RPMI8226 (cell line): Measurements from ENCODE around the gene HRH3.

Source experiments
- DNase-seq: peaks from one replicate; pipeline ENCODE4 v3.0.0-alpha.2; 2015

HRH3 gene

DNA sequence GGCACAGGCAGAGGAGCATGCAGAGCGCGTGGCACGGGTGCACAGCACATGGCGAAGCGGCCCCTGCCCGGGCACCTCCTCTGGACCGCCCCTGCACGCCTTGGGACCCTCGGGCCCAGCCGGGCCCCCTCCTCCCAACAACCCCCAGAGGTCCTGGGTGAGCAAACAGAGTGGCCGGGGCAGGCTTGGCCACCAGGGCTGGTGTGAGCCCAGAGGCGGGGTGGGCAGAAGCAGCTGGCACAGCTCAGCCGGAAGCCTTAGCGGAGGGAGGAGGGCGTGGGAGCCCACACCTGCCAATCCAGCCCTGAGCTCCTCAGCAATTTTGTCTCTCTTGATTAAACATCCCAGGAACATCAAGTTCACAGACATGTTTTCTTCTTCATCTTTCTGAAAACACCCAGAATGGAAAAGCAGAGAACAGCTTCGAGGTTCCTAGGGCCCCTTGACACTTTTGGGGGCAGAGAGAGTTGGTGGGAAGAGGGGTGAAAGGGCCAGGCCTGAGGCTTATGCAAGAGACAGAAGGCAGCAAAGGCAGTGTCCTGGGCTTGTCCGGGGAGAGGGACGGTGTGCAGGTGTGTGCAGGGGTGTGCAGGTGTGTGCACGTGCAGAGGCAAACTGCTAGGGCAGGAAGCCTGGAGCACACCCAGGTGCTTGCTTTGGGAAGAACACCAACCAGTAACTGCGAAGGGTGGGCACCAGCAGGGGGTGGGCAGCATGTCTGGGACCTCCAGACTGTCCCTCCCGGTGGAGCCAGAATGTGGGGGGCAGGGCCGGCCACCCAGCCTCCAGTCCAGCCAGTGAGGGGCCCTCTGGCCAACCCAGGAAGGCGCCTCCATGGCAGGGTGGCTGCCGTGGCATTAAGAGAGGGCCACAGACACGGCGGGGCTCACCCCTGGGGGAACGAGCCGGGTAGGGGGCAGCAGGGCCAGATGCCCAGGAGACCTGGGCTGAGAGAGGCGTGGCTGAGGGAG lies 4.8 kb downstream of the HRH3 start:
- peak; percentile 70 for DNase-seq

DNA sequence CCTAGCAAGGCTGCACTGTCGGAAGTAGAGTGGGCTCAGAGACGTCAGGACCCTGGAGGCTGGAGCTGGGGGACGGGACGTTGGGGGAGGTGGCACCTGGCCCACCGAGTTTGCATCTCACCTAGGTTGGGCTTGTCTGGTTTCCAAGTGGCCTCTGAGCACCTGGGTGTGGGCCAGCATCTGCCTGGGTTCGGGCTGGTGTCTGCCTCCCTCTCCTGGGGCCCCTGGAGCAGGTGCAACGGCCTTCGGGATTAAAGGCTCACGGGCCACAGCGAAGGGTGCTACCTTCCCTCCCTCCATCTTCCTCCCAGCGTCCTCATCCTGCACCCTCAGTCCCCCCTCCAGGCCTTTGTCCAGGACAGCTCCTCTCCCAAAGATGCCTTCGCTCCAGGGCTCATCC lies 6.0 kb downstream of the HRH3 start:
- peak; percentile 56 for DNase-seq

DNA sequence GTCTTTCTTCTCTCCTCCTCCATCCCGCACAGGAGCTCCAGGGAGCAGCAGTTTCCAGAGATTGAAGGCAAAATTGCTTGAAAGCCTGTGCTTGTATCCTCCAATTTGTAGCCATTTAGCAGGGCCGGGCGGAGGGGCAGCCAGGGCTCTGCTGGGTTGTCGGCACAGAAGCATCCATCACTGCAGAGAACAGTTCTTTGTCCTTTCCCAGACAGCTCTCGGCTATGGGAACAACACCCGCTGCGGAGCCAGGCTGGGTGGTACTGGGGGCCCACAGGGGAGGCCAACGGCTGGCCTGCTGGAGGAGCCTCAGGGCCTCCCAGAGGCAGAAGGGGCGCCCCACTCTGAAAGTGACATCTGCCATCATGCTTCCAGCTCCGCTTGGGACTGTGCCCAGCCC lies 7.8 kb downstream of the HRH3 start:
- DNase-seq, result peak; percentile 64

DNA sequence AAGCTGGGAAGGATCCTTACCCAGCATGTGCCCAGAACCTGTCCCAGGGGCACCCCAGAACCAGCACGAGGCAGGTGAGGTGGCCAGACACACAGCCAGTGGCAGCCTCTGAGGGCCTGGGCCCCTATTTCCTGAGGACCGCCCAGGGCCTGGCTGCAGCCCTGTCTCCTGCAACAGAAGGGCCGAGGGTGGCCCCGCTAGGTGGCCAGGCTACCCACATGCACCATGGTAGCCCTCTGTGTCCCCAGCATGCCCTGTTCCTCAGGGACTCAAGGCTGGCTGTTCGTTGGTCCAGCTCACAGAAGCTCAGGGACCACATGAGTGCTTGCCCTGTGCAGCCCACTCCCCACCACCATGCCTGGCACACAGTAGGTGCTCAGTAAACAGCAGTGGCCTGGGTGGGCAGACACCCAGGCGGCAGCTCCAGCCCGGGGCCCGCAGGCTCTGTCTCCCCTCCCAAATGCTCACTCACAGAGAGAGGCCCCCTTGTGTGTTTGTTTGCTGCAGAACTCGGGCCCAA lies 8.2 kb downstream of the HRH3 start:
- no peak for DNase-seq

DNA sequence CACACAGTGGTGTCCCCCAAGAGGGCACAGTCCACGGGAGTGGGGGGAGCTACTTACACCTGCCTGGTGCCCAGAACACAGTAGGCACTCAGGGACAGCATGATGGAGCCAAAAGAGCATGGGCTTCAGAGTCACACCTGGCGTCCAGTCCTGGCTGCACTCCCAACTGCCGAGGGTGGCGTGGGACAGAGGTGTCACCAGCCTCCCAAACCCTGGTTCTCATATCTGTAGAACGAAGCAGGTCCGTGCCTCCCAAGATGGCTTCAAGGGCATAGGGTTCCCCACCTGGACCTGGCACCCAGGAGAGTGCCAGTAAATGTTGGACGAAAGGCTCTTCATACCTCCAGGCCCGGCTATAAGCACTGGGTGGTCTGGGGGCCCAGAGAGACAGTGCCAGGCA lies 8.9 kb downstream of the HRH3 start:
- DNase-seq, result no peak

DNA sequence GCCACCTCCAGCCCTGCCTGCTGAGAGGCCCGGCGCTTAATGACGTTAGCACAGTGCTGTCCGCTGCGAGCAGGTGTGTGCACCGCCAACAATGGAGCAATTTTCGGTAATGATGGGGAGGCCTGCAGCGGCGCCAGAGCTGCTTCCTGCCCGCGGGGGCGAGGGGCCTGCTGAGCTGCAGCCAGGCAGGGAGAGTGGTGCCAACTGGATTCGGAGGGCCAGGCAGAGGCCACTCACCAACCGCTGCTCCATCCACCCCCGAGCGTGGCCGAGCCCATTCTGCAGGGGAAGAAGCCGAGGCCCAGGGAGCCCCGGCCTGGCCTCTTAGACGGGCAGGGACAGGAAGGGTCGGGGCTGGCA lies 9.6 kb downstream of the HRH3 start:
- DNase-seq, result no peak

DNA sequence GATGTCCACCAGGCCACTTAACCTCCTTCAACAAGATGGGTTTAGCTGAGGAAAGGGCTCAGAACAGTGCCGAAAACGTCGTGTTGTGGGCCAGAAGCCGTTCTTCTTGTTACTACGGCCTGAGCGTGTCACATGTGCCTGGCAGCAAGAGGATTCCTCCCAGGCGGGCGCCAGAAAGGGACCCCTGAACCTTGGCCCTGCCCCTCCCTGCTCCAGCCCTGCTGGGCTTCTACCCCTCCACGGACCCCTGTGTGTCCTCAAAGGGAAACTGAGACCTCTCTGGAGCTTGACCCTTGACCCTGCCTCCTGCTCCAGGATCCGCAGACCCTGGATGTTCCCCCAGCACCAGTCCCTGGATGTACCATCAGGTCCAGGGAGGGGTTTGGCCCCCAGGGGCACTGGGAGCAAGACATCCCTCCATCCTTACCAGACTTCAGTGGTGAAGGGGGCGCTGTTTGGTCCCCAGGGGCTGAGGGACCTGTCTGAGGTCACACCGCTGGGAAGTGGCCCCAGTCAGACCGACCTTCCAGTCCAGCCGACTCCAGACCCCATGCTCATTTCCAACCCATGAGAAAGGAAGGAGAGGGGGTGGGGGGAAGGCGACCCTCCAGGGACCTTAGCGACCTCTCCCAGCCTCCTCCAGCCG lies 10.1 kb downstream of the HRH3 start:
- DNase-seq, result no peak

DNA sequence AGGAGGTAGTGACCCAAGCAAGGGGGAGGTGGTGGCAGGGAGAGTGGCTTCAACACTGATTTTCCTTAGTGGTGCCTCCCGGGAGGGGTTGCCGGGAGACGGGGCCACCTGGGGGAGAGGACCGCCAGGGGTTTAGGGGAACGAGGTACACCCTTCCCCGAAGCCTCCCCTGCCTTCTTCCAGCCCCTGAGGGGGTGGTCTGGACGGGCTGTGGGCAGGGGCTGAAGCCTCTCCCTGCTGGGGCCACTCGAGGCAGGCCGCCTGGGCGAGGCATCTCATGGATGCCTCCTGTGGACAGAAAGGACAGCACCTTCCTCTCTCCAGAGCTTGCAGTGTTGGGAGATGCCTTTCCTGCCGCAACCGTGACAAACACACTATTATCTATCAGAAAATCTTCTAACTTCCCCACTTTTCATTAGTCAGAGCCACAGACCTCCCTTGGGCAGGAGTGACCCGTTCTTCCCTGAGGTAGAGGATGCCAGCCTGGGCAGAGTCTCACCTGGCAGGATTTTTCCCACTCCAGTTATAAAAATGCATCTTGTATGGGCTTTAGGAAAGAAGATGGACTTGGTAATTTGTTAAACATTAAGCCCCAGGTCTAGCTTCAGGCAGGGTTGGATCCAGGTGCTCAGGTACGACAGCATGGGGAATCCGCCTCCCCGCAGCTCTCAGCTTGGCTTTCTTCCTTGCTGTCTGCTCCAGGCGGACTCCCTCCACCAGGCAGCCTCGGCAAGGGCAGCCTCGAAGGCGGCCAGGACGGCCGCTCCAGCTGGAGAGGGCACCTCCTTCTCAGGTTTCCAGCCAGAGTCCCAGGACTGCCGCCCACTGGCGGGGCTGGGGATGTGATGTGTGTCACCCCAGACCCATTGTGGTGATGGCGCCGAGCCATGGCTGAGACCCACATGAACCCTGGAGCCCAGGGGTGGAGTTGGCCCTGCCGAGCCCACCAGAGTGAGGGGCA lies 11.0 kb downstream of the HRH3 start:
- DNase-seq, result peak; percentile 41

DNA sequence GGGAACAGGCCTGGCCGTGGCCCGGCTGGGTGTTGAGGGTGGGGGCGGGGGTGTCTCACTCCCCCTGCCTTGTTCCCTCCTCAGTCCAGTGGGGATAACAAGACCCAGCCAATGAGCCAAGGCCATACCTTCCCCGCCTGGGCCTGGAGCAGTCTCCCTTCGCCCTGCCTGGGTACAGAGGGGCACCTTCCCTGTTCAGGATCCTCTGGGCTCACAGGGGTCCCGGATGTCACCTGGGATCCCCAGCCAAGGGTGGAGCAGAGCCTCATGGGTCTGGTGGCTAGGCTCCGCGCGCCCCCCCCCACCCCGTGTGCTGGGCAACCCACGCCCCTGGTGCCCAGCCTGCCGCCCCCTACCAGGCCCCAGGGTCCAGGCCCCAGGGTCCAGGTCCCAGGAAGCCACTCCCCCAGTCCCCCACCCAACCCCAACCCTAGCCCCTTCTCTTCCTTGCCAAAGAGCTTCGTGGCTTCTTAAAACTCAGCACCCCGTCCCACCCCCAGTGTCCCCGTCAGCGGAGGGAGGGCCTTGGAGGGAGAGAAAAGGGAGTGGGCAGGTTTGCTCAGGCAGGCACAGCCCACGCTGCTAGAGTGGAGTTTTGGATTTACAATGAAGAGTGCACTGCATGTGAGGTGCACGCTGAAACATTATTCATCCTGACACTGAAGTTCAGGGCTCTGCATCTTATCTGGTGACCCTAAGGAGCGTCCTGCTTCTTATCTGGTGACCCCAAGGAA lies 11.8 kb downstream of the HRH3 start:
- DNase-seq, result no peak

DNA sequence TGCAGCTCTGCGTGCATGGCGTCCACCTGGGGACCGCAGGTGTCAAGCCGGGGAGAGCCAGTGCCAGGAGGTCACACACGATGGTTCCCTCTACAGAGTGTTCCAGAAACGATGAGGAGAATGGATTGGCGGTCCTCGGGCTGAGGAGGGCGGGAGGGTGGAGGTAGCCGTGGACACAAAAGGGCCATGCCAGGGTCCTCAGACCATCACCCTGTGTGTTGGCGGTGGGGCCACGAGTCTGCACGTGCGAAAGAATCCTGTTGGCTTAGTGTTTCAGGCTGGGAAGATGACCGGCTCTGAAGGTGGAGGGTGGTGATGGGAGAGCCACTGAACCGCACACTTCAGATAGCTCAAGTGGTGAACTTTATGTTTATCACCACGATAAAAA lies 13.7 kb downstream of the HRH3 start:
- no peak for DNase-seq

DNA sequence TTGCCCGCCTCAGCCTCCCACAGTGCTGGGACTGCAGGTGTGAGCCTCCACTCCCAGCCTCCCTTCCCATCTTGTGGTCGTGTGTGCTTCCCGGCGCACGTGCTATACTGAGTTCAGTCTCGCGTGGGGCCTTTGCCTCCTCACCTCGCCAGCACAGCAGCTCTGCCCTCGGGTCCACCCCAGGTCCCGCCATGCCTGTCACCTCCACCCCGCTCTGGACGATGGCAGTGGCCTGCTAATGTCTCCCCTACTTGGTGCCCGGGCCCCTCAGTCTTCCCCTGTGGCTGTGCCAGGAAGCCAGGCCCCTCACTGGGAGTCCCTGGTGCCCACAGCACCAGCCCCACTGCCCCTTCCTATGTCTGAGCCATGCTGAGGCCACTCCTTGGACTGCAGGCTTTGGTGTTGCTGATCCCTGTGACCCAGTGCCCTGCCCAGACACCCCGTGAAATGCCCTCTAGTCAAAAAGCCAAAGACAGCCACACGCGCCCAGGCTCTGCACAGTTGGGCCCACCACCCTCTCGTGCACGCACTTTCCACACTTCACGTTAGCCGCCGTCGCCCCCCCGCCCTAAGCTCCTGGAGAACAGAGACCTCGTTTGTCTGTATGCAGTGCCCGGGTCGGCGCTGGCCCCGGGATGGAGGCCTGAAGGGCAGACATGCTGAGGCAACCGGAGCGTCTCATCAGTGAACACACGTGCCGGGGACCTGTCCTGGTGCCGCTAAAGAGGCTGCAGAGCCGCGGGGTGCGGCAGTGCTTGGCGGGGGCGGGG lies 14.3 kb downstream of the HRH3 start:
- no peak for DNase-seq

DNA sequence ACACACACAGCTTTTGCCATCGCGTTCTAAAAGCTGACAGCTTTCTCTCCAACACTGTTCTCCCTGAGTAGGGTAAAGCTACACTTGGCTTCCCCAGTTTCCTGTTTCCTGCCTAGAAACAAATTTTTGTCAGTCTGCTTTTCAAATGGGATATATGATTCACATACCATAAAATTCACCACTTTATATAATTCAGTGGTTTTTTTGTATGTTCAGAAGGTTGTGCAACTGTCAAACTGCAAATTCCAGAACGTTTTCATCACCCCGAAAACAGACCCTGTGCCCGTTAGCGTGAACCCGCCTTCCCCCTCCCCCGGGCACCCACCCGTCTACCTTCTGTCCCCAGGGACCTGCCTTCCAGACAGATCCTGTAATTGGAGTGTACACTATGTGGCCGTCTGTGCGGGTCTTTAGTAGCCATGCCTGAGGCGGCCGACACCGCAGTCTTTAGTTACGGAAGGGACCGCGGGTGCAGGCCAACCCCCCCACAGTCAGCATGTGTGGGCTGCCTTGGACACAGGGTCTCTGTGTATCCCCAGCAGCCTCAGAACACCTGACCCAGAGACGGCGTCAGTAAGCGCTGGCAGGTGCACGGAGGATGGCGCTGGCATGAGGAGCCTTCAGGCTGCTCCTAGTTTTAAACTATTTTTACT lies 16.6 kb downstream of the HRH3 start:
- no peak for DNase-seq

DNA sequence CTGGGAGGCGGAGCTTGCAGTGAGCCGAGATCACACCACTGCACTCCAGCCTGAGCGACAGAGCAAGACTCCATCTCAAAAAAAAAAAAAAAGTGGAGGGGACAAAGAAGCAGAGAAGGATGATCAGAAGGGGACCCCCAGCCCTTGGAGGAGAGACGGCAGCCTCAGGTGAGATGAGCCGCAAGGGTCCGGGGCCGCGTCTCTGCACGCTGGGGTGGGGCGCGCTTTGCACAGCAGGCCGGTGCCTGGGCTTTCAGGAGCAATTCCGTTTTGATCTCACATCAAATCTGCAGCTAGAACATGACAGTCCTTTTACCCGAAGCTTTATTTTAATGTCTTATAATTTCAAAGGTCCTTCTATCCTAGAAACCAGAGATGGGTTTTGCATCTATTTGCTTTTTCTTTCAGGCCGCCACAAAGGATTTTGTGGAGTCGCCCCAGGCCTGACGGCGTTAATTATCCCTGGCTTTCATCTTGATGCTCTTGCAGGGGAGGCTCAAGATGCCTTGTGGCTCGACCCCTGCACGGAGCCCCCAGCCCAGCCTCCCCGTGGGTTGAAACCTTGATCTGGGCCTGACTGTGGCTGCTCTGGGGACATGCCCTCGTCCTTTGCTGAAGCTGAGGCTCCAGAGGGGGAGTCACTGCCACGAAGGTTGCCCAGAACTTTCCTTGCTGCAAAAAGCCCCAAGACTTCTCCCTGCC lies 17.3 kb downstream of the HRH3 start:
- no peak for DNase-seq

DNA sequence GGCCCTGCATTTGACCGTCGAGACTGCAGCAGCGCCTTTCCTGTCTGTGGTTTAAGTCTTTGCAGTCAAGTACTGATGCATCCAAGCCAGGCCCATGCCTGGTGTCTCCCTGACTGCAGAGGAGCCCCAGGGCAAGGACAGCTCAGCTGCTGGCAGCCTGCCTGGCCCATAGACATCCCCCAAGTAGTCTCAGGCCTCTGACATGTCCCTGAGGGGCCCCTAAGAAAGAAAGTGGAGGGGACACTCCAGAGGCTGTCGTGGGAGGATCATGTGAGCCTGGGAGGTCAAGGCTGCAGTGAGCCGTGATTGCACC lies 18.0 kb downstream of the HRH3 start:
- DNase-seq, result no peak

DNA sequence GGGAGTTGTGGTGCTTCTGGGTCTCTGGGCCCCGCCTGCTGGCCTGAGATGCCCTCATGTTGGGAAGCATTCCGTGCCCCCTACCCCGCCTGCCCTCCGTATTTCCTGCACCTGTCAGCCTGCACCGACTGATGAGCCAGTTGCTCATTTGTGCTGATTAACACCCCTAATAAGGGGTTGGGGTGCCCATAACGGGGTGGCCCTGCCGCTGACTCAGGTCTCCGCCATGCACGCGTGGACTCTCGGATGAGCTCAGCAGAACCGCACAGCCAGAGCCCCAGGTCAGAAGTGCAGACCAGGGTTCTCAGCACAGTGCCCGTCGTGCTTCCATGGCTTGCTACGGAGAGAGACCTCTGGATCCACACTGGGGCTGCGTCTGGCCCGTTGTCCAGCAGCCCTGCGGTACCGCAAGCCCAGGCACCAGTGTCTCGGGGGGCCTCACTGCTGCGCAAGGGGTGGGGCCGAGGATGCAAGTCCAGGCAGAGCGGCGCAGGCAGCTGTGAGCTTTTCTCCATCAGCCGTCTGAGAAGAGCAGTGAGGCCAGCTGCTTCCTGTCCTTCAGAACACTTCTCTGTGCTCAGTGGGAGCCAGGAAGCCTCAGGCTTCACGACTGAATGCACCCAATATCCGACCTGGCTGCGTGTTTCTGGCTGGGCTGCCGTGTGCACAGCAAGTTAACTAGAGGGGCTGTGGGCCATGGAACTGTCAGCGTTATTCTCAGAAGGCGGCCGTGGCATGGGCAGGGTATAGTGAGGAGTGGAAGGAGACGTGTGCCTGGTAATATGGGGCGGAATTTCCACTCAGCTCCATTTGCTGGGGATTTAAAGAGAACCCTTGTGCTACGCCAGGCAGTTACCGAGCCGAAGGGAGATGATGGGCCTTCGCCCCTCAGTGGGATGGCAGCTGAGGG lies 18.6 kb downstream of the HRH3 start:
- DNase-seq, result no peak

DNA sequence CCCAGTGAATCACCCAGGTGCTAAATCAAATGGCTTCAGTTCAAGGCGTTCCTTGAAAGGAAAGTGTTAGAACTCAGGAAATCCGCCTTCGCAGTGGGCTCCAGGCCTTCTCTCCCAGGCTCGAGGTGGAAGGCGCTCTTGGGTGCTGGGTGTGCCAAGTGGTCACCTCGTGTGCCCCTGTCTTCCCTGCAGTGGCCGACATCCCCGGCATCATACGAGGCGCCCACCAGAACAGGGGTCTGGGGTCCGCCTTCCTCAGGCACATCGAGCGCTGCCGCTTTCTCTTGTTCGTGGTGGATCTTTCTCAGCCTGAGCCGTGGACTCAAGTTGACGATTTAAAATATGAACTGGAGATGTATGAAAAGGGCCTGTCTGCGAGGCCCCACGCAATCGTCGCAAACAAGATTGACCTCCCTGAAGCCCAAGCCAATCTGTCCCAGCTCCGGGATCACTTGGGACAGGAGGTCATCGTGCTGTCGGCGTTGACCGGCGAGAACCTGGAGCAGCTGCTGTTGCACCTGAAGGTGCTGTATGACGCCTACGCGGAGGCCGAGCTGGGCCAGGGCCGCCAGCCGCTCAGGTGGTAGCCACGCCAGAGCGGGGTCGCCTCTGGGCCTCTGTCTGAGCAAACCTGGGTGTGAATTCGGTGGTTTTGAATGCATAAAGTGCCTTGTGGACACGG lies 19.4 kb downstream of the HRH3 start:
- DNase-seq, result no peak

DNA sequence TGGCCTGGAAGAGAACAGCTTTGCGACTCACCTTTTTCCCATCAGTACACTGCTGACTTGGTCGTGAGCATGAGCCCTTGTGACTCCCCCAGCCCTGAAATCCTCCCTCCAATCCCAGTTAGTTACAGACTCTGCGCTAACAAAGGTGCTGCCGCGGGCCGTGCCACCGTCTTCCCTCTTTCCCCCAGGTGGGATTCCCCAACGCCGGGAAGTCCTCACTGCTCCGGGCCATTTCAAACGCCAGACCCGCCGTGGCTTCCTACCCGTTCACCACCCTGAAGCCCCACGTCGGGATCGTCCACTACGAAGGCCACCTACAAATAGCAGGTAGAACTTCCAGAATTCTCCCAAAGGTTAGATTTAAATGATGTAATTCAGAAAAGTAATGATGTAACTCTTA lies 21.1 kb downstream of the HRH3 start:
- DNase-seq, result no peak

DNA sequence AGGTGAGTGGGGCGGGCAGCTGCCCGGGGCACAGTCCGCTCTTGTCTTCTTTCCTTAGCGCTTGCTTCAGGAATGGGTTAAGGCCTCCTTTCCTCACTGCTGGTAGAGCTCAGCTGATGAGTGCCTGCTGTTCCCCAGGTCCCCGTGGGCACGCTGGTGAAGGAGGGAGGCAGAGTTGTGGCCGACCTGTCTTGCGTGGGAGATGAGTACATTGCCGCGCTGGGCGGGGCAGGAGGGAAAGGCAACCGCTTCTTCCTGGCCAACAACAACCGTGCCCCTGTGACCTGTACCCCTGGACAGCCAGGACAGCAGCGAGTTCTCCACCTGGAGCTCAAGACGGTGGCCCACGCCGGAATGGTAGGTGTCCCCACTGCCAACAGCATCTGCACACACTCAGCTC lies 21.6 kb downstream of the HRH3 start:
- no peak for DNase-seq

DNA sequence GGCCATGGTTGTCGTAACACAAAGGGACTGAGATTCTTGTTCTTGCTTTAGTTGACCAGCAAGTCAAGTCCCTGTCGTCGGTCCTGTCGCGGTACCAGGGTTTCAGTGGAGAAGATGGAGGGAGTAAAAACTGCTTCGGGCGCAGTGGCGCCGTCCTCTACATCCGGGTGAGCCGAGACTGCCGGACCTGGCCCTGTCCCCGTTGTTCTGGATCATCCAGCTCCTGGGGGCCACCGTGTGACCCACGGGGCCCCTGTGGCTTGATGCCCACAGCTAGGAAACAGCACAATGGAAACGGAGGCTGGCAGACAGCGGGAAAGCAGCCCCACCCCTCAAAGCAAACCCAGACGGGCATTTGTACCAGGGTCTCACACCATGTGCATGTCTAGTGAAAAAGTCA lies 22.3 kb downstream of the HRH3 start:
- no peak for DNase-seq
